GM12878 (cell line): ENCODE data around the gene IFIT1. TPM values are rescaled to one million over a fixed set of nuclear protein-coding genes. Genes with fewer than 3 reads are reported as not detected.

ENCODE experiments used
- ATAC-seq: fragments of 200-7000 bp; cut with Tn5 transposase; 3 replicates; pipeline ENCODE4 v1.9.1; 2020; ENCODE audit warnings: mild to moderate bottlenecking, moderate library complexity
- BruUV-seq: library from RNA; stranded (reverse); fragments of 400-500 nt; replicated peaks from 2 replicates; lab custom pipeline; 2021; lab: Mats Ljungman, UMichigan
- CTCF ChIA-PET: fragments of 300-600 bp; sonication (Branson Sonifier 250); formaldehyde crosslinking; extraction: SDS; loops from one replicate; lab custom pipeline; 2021; ENCODE audit warnings: inconsistent platforms; lab: Yijun Ruan, JAX
- POLR2A ChIA-PET: fragments of 350-600 bp; formaldehyde crosslinking; extraction: SDS; loops from one replicate; lab custom pipeline; 2021; ENCODE audit warnings: inconsistent platforms; lab: Charles Lee
- RAD21 ChIA-PET: fragments of 300-600 bp; sonication (Branson Sonifier 250); formaldehyde crosslinking; loops from one replicate; lab custom pipeline; 2023; ENCODE audit warnings: antibody characterized with exemption; ENCODE audit not compliant: unreplicated experiment; lab: Charles Lee
- SMC1A ChIA-PET: fragments of 300-600 bp; sonication (Branson Sonifier 250); formaldehyde crosslinking; loops from one replicate; lab custom pipeline; 2023; ENCODE audit not compliant: unreplicated experiment, uncharacterized antibody; lab: Charles Lee
- DNase-seq: peaks from one replicate; pipeline ENCODE4 v3.0.0-alpha.2; 2011; ENCODE audit warnings: low read depth, low spot score
- FAIRE-seq: peaks from 3 replicates; lab custom pipeline; 2011; peaks lifted over from hg19 to GRCh38; lab: Jason Lieb, UNC
- H2AFZ ChIP-seq: 2 replicates; pipeline ENCODE4 v1.6.0; 2011; ENCODE audit warnings: low read depth, low read length, control low read depth; ENCODE audit not compliant: control insufficient read depth
- H3K27ac ChIP-seq: 2 replicates; pipeline ENCODE4 v1.5.1; 2011; ENCODE audit warnings: control low read depth; ENCODE audit not compliant: control insufficient read depth, insufficient read depth
- H3K27me3 ChIP-seq, 2 experiments: replicated peaks in 1 of 2; 2 replicates each; pipeline versions ENCODE4 v1.6.0 to v1.6.1; 2011; ENCODE audit warnings: low read length in 1 of 2; ENCODE audit not compliant: control insufficient read depth in 2 of 2, insufficient read depth in 2 of 2
- H3K36me3 ChIP-seq, 2 experiments: 2 replicates each; pipeline ENCODE4 v1.5.1; 2011; ENCODE audit warnings: low read length in 1 of 2; ENCODE audit not compliant: control insufficient read depth in 2 of 2, insufficient read depth in 2 of 2
- H3K4me1 ChIP-seq: 2 replicates; pipeline ENCODE4 v1.6.1; 2011; ENCODE audit warnings: mild to moderate bottlenecking, low read length, moderate library complexity, mixed read lengths; ENCODE audit not compliant: control insufficient read depth, insufficient read depth
- H3K4me2 ChIP-seq: 2 replicates; pipeline ENCODE4 v1.6.0; 2011; ENCODE audit warnings: control low read depth; ENCODE audit not compliant: control insufficient read depth, insufficient read depth
- H3K4me3 ChIP-seq: fragments of 200-600 bp; sonication (generic); 2 replicates; pipeline ENCODE4 v1.5.1; 2016
- H3K79me2 ChIP-seq: 2 replicates; pipeline ENCODE4 v1.6.0; 2011; ENCODE audit warnings: low read length; ENCODE audit not compliant: control insufficient read depth, insufficient read depth
- H3K9ac ChIP-seq: 2 replicates; pipeline ENCODE4 v1.8.0; 2011; ENCODE audit warnings: low read length, control low read depth, mixed read lengths; ENCODE audit not compliant: control insufficient read depth, insufficient read depth
- H3K9me3 ChIP-seq: replicated peaks from 3 replicates; pipeline ENCODE4 v1.5.1; 2011; ENCODE audit warnings: mild to moderate bottlenecking, low read length; ENCODE audit not compliant: control insufficient read depth, insufficient read depth
- H4K20me1 ChIP-seq: 2 replicates; pipeline ENCODE4 v1.6.0; 2011; ENCODE audit not compliant: control insufficient read depth, insufficient read depth
- BCL11A ChIP-seq: IDR thresholded peaks from 2 replicates; pipeline ENCODE4 v1.6.1; 2011; ENCODE audit warnings: low read depth, low read length
- BHLHE40 ChIP-seq, 2 experiments: fragments of 450-650 bp in 1 of 2; IDR thresholded peaks; 2 replicates each; pipeline ENCODE4 v1.6.1; 2011 to 2017; ENCODE audit warnings: low read depth in 2 of 2, borderline replicate concordance in 1 of 2, improper control_type of control experiment in 1 of 2, low read length in 1 of 2, mild to moderate bottlenecking in 1 of 2
- BRCA1 ChIP-seq: IDR thresholded peaks from 2 replicates; pipeline ENCODE4 v1.6.1; 2011; ENCODE audit warnings: low read depth, low read length, improper control_type of control experiment
- EGR1 ChIP-seq, 2 experiments: IDR thresholded peaks; 1 replicate in 1 of 2; 2 replicates in 1 of 2; pipeline ENCODE4 v1.6.1; 2011 to 2012; ENCODE audit warnings: low read depth in 2 of 2, low read length in 2 of 2, borderline replicate concordance in 1 of 2, mild to moderate bottlenecking in 1 of 2, moderate library complexity in 1 of 2
- ESRRA ChIP-seq: IDR thresholded peaks from 2 replicates; pipeline ENCODE4 v1.6.1; 2012; ENCODE audit warnings: mild to moderate bottlenecking, low read length, improper control_type of control experiment
- FOS ChIP-seq: IDR thresholded peaks from 3 replicates; pipeline ENCODE4 v1.6.1; 2011; ENCODE audit warnings: borderline replicate concordance; ENCODE audit not compliant: insufficient read length; ENCODE audit errors: extremely low read depth
- FOXK2 ChIP-seq: fragments of 450-650 bp; IDR thresholded peaks from 2 replicates; pipeline ENCODE4 v1.6.1; 2017; ENCODE audit warnings: mild to moderate bottlenecking, moderate library complexity
- IRF3 ChIP-seq: fragments of 450-650 bp; IDR thresholded peaks from 2 replicates; pipeline ENCODE4 v1.6.1; 2014; ENCODE audit warnings: mild to moderate bottlenecking
- MTA3 ChIP-seq: IDR thresholded peaks from 2 replicates; pipeline ENCODE4 v1.6.1; 2012; ENCODE audit warnings: low read length, inconsistent platforms, borderline replicate concordance
- NFXL1 ChIP-seq: fragments of 450-650 bp; IDR thresholded peaks from 2 replicates; pipeline ENCODE4 v1.6.1; 2017; ENCODE audit warnings: antibody characterized with exemption, mild to moderate bottlenecking, borderline replicate concordance
- NR2C1 ChIP-seq: fragments of 450-650 bp; IDR thresholded peaks from 2 replicates; pipeline ENCODE4 v1.6.1; 2017; ENCODE audit warnings: antibody characterized with exemption, mild to moderate bottlenecking, moderate library complexity
- POLR2AphosphoS2 ChIP-seq: IDR thresholded peaks from 2 replicates; pipeline ENCODE4 v1.6.1; 2011; ENCODE audit warnings: low read depth, mild to moderate bottlenecking, low read length, improper control_type of control experiment, moderate library complexity
- POU2F2 ChIP-seq: IDR thresholded peaks from 3 replicates; pipeline ENCODE4 v1.6.1; 2011; ENCODE audit warnings: low read depth, mild to moderate bottlenecking, low read length, borderline replicate concordance
- RAD51 ChIP-seq: fragments of 450-650 bp; IDR thresholded peaks from 2 replicates; pipeline ENCODE4 v1.6.1; 2016; ENCODE audit warnings: moderate library complexity, mild to moderate bottlenecking, inconsistent platforms
- YY1 ChIP-seq: IDR thresholded peaks from 2 replicates; pipeline ENCODE4 v1.6.1; 2011; ENCODE audit warnings: low read depth, mild to moderate bottlenecking, low read length
- WGBS: methylation state at CpG from one replicate; pipeline ENCODE4 v1.1.6; 2016; ENCODE audit warnings: low lambda C conversion rate; ENCODE audit not compliant: insufficient replicate concordance, insufficient coverage; ENCODE audit errors: missing lambda C conversion rate; 5-methylcytosine and 5-hydroxymethylcytosine counted together
- in situ Hi-C: fragments of 300-500 bp; cut with MboI; formaldehyde crosslinking; loops from 9 replicates; pipeline ENCODE4 v1.14.3; 2018; ENCODE audit warnings: mixed read lengths
- intact Hi-C: fragments of 100-400 bp; cut with micrococcal nuclease; formaldehyde crosslinking; loops from one replicate; pipeline ENCODE4 v1.14.2; 2022; ENCODE audit not compliant: unreplicated experiment
- polyA plus RNA-seq, 11 experiments: library from polyadenylated mRNA; depleted of rRNA in 4 of 11; unstranded in 6 of 11; stranded (reverse) in 5 of 11; fragments of >200 nt; fragmentation: Nextera tagmentation in 4 of 11; fragmentation: Illumina TruSeq in 1 of 11; extraction: Ambion mirVana in 4 of 11; extraction: Trizol in 1 of 11; gene quantifications; 1 replicate in 1 of 11; 2 replicates in 10 of 11; pipeline versions ENCODE4 v1.2.1 to v1.2.3, GENCODE V29; 2011 to 2016; ENCODE audit warnings: inconsistent platforms in 2 of 11, missing spikeins in 2 of 11, low read depth in 1 of 11
- total RNA-seq, 4 experiments: library from RNA; depleted of rRNA in 3 of 4; stranded (reverse); fragments of >200 nt in 3 of 4; fragmentation: Illumina TruSeq in 1 of 4; extraction: Trizol in 1 of 4; gene quantifications; 2 replicates each; pipeline versions ENCODE4 v1.2.1 to v1.2.3, GENCODE V29; 2013 to 2021
- TF ChIP-seq, protein P1 (sequence below): IDR thresholded peaks from 2 replicates; pipeline ENCODE4 v1.6.1; 2011; ENCODE audit warnings: borderline replicate concordance, low read depth, mild to moderate bottlenecking, moderate library complexity, mixed read lengths, low read length; ENCODE audit not compliant: insufficient read depth; ENCODE audit errors: extremely low read length

The IFIT1 gene
- total and polyA plus RNA-seq, 10 of the 15 experiments (the other 5 are each of a cell fraction or from before 2014, with no cell fraction given): 13.9 to 37.2 (median 22.3) TPM

DNA sequence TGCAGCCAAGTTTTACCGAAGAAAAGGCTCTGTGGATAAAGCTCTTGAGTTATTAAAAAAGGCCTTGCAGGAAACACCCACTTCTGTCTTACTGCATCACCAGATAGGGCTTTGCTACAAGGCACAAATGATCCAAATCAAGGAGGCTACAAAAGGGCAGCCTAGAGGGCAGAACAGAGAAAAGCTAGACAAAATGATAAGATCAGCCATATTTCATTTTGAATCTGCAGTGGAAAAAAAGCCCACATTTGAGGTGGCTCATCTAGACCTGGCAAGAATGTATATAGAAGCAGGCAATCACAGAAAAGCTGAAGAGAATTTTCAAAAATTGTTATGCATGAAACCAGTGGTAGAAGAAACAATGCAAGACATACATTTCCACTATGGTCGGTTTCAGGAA lies 10.6 kb downstream of the IFIT1 start:
- no peak overlapping the region for H3K9ac ChIP-seq
- FAIRE-seq: no peak
- ChIA-PET POLR2A (interaction anchor here (0.6 to 0.8 kb wide), 3 partner anchors 9 to 277 kb away, joined by 3 to 4 read pairs (median 3); no protein-coding TSS in a partner anchor), CTCF (interaction anchor here (0.7 to 2.4 kb wide), 5 partner anchors 11 to 34 kb away, joined by 3 to 12 read pairs (median 4); partner anchors contain the start of genes IFIT1 and IFIT5), RAD21 (no interaction called here), SMC1A (interaction anchor here (0.5 to 3.3 kb wide), 6 partner anchors 11 to 193 kb away, joined by 3 to 13 read pairs (median 4); partner anchors contain the start of gene IFIT5)
- no peak overlapping the region for H3K27ac ChIP-seq
- BruUV-seq: no TSS peak
- 95% methylated on average over 2 of the region's 2 CpGs for WGBS
- no peaks in the 10 kb centered on the region for H3K27me3 ChIP-seq
- no peak overlapping the region for H3K4me3 ChIP-seq
- no peaks in the 10 kb centered on the region for H3K4me1 ChIP-seq
- intact Hi-C loops (no loop called here), in situ Hi-C loops (no loop called here)
- peaks cover 0 to 15% of the 10 kb centered on the region in 2 experiments; a peak in 2 of 4 replicates for H3K36me3 ChIP-seq
- H2AFZ ChIP-seq: no peak overlapping the region
- TF ChIP-seq NFXL1 (no peak), BRCA1 (no peak), RAD51 (no peak), BHLHE40 (IDR thresholded peaks at IDR 0.05; ENCODE audit: borderline replicate concordance in 1 of 2, low read depth in 2 of 2, low read length in 1 of 2) (no peak), MTA3 (no peak), NR2C1 (no peak), EGR1 (IDR thresholded peaks at IDR 0.05; ENCODE audit: borderline replicate concordance in 1 of 2, low read depth in 2 of 2, low read length in 2 of 2) (no peak), BCL11A (no peak), POLR2AphosphoS2 (no peak), POU2F2 (no peak), FOXK2 (no peak), IRF3 (no peak), FOS (no peak), ESRRA (no peak), YY1 (no peak)
- TF ChIP-seq, protein P1, sequence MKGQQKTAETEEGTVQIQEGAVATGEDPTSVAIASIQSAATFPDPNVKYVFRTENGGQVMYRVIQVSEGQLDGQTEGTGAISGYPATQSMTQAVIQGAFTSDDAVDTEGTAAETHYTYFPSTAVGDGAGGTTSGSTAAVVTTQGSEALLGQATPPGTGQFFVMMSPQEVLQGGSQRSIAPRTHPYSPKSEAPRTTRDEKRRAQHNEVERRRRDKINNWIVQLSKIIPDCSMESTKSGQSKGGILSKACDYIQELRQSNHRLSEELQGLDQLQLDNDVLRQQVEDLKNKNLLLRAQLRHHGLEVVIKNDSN: no peak
- peaks cover 2% of the 10 kb centered on the region for H3K79me2 ChIP-seq
- H4K20me1 ChIP-seq: no peaks in the 10 kb centered on the region
- H3K9me3 ChIP-seq: no peaks in the 10 kb centered on the region; the same call in 1 of the 3 replicates
- no peak overlapping the region for H3K4me2 ChIP-seq
- no peak for DNase-seq
- ATAC-seq: no peak
